Measurements from ENCODE around the gene KRT81. TPM values are rescaled to one million over a fixed set of nuclear protein-coding genes. Genes with fewer than 3 reads are reported as not detected.

Gene KRT81
- total RNA-seq, 4 donors from 2014 or later = not detected

DNA sequence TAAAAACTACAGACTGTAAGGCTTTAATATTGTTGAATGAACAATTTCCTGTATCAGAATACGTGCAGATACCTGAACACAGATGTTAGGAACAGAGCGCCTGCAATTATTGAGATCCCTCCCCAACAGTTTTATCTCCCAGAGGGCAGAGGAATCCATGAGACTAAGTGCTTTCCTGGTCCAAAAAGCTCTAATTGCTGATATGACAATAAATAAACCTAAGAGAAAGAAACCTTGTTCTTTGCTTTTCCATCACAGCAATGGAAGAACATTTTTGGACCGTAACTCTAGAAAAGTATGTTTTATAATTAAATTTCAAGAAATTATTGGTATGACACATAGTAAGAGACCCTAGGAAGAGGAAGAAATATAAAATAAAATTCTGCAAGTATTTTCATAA is 42.9 kb upstream of the KRT81 start:
- Histone ChIP-seq H3K27ac (no peak overlapping the region), H3K4me3 (no peak overlapping the region), H3K27me3 (no peaks in the 10 kb centered on the region), H3K4me1 (no peaks in the 10 kb centered on the region), H3K36me3 (no peaks in the 10 kb centered on the region), H3K9me3 (peaks cover 0 to 24% (median 7%) of the 10 kb centered on the region in 4 donors)
- DNase-seq (ENCODE audit: low spot score in 2 of 2) = no peak
- 89 to 93% methylated on average over 3 of the region's 3 CpGs for WGBS, 2 donors
- no peak for TF ChIP-seq EP300 (IDR thresholded peaks at IDR 0.05)
- TF ChIP-seq, protein P1, sequence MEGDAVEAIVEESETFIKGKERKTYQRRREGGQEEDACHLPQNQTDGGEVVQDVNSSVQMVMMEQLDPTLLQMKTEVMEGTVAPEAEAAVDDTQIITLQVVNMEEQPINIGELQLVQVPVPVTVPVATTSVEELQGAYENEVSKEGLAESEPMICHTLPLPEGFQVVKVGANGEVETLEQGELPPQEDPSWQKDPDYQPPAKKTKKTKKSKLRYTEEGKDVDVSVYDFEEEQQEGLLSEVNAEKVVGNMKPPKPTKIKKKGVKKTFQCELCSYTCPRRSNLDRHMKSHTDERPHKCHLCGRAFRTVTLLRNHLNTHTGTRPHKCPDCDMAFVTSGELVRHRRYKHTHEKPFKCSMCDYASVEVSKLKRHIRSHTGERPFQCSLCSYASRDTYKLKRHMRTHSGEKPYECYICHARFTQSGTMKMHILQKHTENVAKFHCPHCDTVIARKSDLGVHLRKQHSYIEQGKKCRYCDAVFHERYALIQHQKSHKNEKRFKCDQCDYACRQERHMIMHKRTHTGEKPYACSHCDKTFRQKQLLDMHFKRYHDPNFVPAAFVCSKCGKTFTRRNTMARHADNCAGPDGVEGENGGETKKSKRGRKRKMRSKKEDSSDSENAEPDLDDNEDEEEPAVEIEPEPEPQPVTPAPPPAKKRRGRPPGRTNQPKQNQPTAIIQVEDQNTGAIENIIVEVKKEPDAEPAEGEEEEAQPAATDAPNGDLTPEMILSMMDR (IDR thresholded peaks at IDR 0.05) = no peak
- no peak for TF ChIP-seq POLR2A (IDR thresholded peaks at IDR 0.05)

- Histone ChIP-seq H3K27me3 (no peaks in the 10 kb centered on the region), H3K27ac (no peak overlapping the region), H3K36me3 (no peaks in the 10 kb centered on the region), H3K4me3 (no peak overlapping the region), H3K4me1 (no peaks in the 10 kb centered on the region), H3K9me3 (peaks cover 0 to 24% (median 7%) of the 10 kb centered on the region in 4 donors)
- no peak for TF ChIP-seq POLR2A (IDR thresholded peaks at IDR 0.05)
- no peak for DNase-seq (ENCODE audit: low spot score in 2 of 2)
- WGBS, 2 donors = 60 to 68% methylated on average over 3 of the region's 3 CpGs
These were observed 42.0 kb upstream of the KRT81 start for GRCh38 chr12:52333321-52333720.

GRCh38 chr12:52332381-52332780 is 41.0 kb upstream of the KRT81 start:
- H3K27me3 ChIP-seq = peaks cover 0 to 3% of the 10 kb centered on the region in 2 donors
- no peak overlapping the region for H3K27ac ChIP-seq
- no peaks in the 10 kb centered on the region for H3K36me3 ChIP-seq
- H3K4me3 ChIP-seq = no peak overlapping the region
- DNase-seq (ENCODE audit: low spot score in 2 of 2) = no peak
- H3K4me1 ChIP-seq = no peaks in the 10 kb centered on the region
- TF ChIP-seq, protein P1 (IDR thresholded peaks at IDR 0.05) = no peak
- H3K9me3 ChIP-seq = peaks cover 0 to 22% (median 7%) of the 10 kb centered on the region in 4 donors
- WGBS, 2 donors = 100% methylated on average over 1 of the region's 1 CpG

- no peak overlapping the region for H3K4me3 ChIP-seq
These were observed 40.5 kb upstream of the KRT81 start for GRCh38 chr12:52331833-52332232.

GRCh38 chr12:52331039-52331438 is 39.7 kb upstream of the KRT81 start:
- no peaks in the 10 kb centered on the region for H3K36me3 ChIP-seq
- no peak overlapping the region for H3K27ac ChIP-seq
- peaks cover 0 to 10% (median 2%) of the 10 kb centered on the region in 4 donors for H3K9me3 ChIP-seq
- no peak for DNase-seq (ENCODE audit: low spot score in 2 of 2)
- TF ChIP-seq POLR2A (IDR thresholded peaks at IDR 0.05) (no peak), EP300 (IDR thresholded peaks at IDR 0.05) (no peak)
- TF ChIP-seq, protein P1 (IDR thresholded peaks at IDR 0.05) = no peak
- no peaks in the 10 kb centered on the region for H3K4me1 ChIP-seq
- H3K27me3 ChIP-seq = peaks cover 0 to 3% of the 10 kb centered on the region in 2 donors
- 54 to 67% methylated on average over 1 of the region's 1 CpG for WGBS, 2 donors
- H3K4me3 ChIP-seq = no peak overlapping the region

More at GRCh38 chr12:52331833-52332232, 40.5 kb upstream of the KRT81 start:
- WGBS, 2 donors = 64 to 72% methylated on average over 3 of the region's 3 CpGs
- no peak for DNase-seq (ENCODE audit: low spot score in 2 of 2)
- H3K9me3 ChIP-seq = peaks cover 0 to 16% (median 5%) of the 10 kb centered on the region in 4 donors
- H3K27me3 ChIP-seq = peaks cover 0 to 3% of the 10 kb centered on the region in 2 donors
- H3K27ac ChIP-seq = no peak overlapping the region
- no peak for TF ChIP-seq POLR2A (IDR thresholded peaks at IDR 0.05)
- no peak for TF ChIP-seq EP300 (IDR thresholded peaks at IDR 0.05)
- TF ChIP-seq, protein P1 (IDR thresholded peaks at IDR 0.05) = no peak
- H3K36me3 ChIP-seq = no peaks in the 10 kb centered on the region
- H3K4me1 ChIP-seq = no peaks in the 10 kb centered on the region
